ENCODE measurements around the gene BMP2K.
A peak's percentile ranks its signal among the peaks of the same experiment; 100 is the strongest.
"Not testable (repeated sequence)": the region's sequence is repeated elsewhere in the genome, so short reads cannot be mapped to it uniquely, and the experiment has no call there.

Gene BMP2K

GRCh38 chr4:78795594-78796416, 19.7 kb downstream of the BMP2K start:
- DNase-seq (ENCODE audit: low spot score) = not testable (repeated sequence)

- no peak for DNase-seq (ENCODE audit: low spot score)
Observed at GRCh38 chr4:78796526-78796925, 20.4 kb downstream of the BMP2K start.

- no peak for DNase-seq (ENCODE audit: low spot score)
Observed at GRCh38 chr4:78797777-78798284, 21.7 kb downstream of the BMP2K start.

GRCh38 chr4:78799551-78800495, 23.7 kb downstream of the BMP2K start:
- no peak for DNase-seq (ENCODE audit: low spot score)

- DNase-seq (ENCODE audit: low spot score) = no peak
Observed at GRCh38 chr4:78800965-78801364, 24.8 kb downstream of the BMP2K start.

- DNase-seq (ENCODE audit: low spot score) = no peak
Observed at GRCh38 chr4:78803983-78804382, 27.8 kb downstream of the BMP2K start.

- no peak for DNase-seq (ENCODE audit: low spot score)
Observed at GRCh38 chr4:78806943-78807460, 30.9 kb downstream of the BMP2K start.

GRCh38 chr4:78809295-78809694, 33.1 kb downstream of the BMP2K start:
- no peak for DNase-seq (ENCODE audit: low spot score)

GRCh38 chr4:78809928-78810835, 34.0 kb downstream of the BMP2K start:
- no peak for DNase-seq (ENCODE audit: low spot score)

GRCh38 chr4:78811034-78811433, 34.9 kb downstream of the BMP2K start:
- DNase-seq (ENCODE audit: low spot score) = no peak

GRCh38 chr4:78818530-78819079, 42.5 kb downstream of the BMP2K start:
- no peak for DNase-seq (ENCODE audit: low spot score)

GRCh38 chr4:78824001-78824400, 47.9 kb downstream of the BMP2K start:
- DNase-seq (ENCODE audit: low spot score) = no peak

GRCh38 chr4:78827191-78827590, 51.0 kb downstream of the BMP2K start:
- no peak for DNase-seq (ENCODE audit: low spot score)

GRCh38 chr4:78829296-78829695, 53.1 kb downstream of the BMP2K start:
- no peak for DNase-seq (ENCODE audit: low spot score)

GRCh38 chr4:78839676-78840075, 63.5 kb downstream of the BMP2K start:
- DNase-seq (ENCODE audit: low spot score) = not testable (repeated sequence)

- DNase-seq (ENCODE audit: low spot score) = not testable (repeated sequence)
Observed at GRCh38 chr4:78840286-78840685, 64.1 kb downstream of the BMP2K start.

- DNase-seq (ENCODE audit: low spot score) = no peak
Observed at GRCh38 chr4:78845472-78845871, 69.3 kb downstream of the BMP2K start.

- DNase-seq (ENCODE audit: low spot score) = no peak
Observed at GRCh38 chr4:78846258-78846657, 70.1 kb downstream of the BMP2K start.

GRCh38 chr4:78862314-78862737, 86.2 kb downstream of the BMP2K start:
- DNase-seq (ENCODE audit: low spot score) = no peak

- no peak for DNase-seq (ENCODE audit: low spot score)
Observed at GRCh38 chr4:78863254-78863869, 87.2 kb downstream of the BMP2K start.

- DNase-seq (ENCODE audit: low spot score) = peak; percentile 10
Observed at GRCh38 chr4:78863991-78864390, 87.8 kb downstream of the BMP2K start.

Data from NAMALWA (cell line).